ENCODE data around the gene TEPSIN. TPM values are rescaled to one million over a fixed set of nuclear protein-coding genes. Genes with fewer than 3 reads are reported as not detected.

TEPSIN gene
- total and polyA plus RNA-seq, 2 of the 13 experiments (the other 11 are each of a cell fraction or from before 2014, with no cell fraction given), result 16.1 to 18.8 TPM

GRCh38 chr17:81222620-81222905 is 16.3 kb downstream of the TEPSIN start (continued):
- TF ChIP-seq ZNF547 (CRISPR knock-in tag; IDR thresholded peaks at IDR 0.05) (peak; percentile 3; the same call in 1 of the 2 replicates), ZUFSP (CRISPR knock-in tag; IDR thresholded peaks at IDR 0.05; ENCODE audit: borderline replicate concordance) (no peak), GLMP (CRISPR knock-in tag; IDR thresholded peaks at IDR 0.05; ENCODE audit: borderline replicate concordance) (no peak), PRDM10 (CRISPR knock-in tag; IDR thresholded peaks at IDR 0.05; ENCODE audit: low read depth) (no peak), TP53 (CRISPR knock-in tag; conservative IDR thresholded peaks at IDR 0.05) (no peak), GFI1 (CRISPR knock-in tag; IDR thresholded peaks at IDR 0.05; ENCODE audit: borderline replicate concordance) (0 out of 2 replicates have a peak, but pooled peaks have one; percentile 11), ZNF235 (CRISPR knock-in tag; IDR thresholded peaks at IDR 0.05; ENCODE audit: borderline replicate concordance) (0 out of 2 replicates have a peak, but pooled peaks have one; percentile 26), ZNF30 (CRISPR knock-in tag; IDR thresholded peaks at IDR 0.05) (peak; percentile 74; the same call in 1 of the 2 replicates), ZNF83 (CRISPR knock-in tag; IDR thresholded peaks at IDR 0.05; ENCODE audit: borderline replicate concordance) (peak; percentile 76; the same call in 1 of the 2 replicates), ZNF775 (CRISPR knock-in tag; IDR thresholded peaks at IDR 0.05; ENCODE audit: borderline replicate concordance) (no peak), PCBP1 (IDR thresholded peaks at IDR 0.05; ENCODE audit: borderline replicate concordance, low read depth, low read length) (no peak), BCL3 (CRISPR knock-in tag; IDR thresholded peaks at IDR 0.05) (0 out of 2 replicates have a peak, but pooled peaks have one; percentile 15), ZFP62 (CRISPR knock-in tag; IDR thresholded peaks at IDR 0.05) (no peak), ZNF317 (CRISPR knock-in tag; IDR thresholded peaks at IDR 0.05) (no peak), GTF3A (CRISPR knock-in tag; conservative IDR thresholded peaks at IDR 0.05) (no peak), ZBTB2 (CRISPR knock-in tag; IDR thresholded peaks at IDR 0.05; ENCODE audit: low read depth) (0 out of 2 replicates have a peak, but pooled peaks have one; percentile 2), SOX6 (IDR thresholded peaks at IDR 0.05) (no peak), SOX6 (CRISPR knock-in tag; IDR thresholded peaks at IDR 0.05) (no peak), BATF2 (CRISPR knock-in tag; IDR thresholded peaks at IDR 0.05) (peak; percentile 12; the same call in 1 of the 2 replicates), ARNTL (CRISPR knock-in tag; IDR thresholded peaks at IDR 0.05) (0 out of 2 replicates have a peak, but pooled peaks have one; percentile 11)
